Activated T-cell treated with anti-CD3 and anti-CD28 coated beads, Interleukin-2, amount 50 U/mL, for 72 hours (primary cell): Measurements from ENCODE around the gene MET. TPM values are rescaled to one million over a fixed set of nuclear protein-coding genes. Genes with fewer than 3 reads are reported as not detected.
A peak's percentile ranks its signal among the peaks of the same experiment; 100 is the strongest.

ENCODE experiments used
- ATAC-seq, 2 donors: fragments of 150-1000 bp; cut with Tn5 transposase; replicated peaks in 1 of 2; 2 replicates each; pipeline ENCODE4 v1.10.0; 2021; ENCODE audit warnings: moderate library complexity in 2 of 2, mild to moderate bottlenecking in 1 of 2
- DNase-seq, 2 donors: peaks; one replicate each; pipeline ENCODE4 v3.0.0; 2021 to 2022; ENCODE audit warnings: mixed read lengths in 1 of 2
- H3K27ac Mint-ChIP-seq: one replicate; pipeline ENCODE4 v1.8.0; 2022; ENCODE audit warnings: mild to moderate bottlenecking, moderate library complexity, mixed read lengths
- H3K27me3 Mint-ChIP-seq: one replicate; pipeline ENCODE4 v1.8.0; 2022; ENCODE audit warnings: low read depth, mixed read lengths
- H3K36me3 Mint-ChIP-seq, 2 donors: one replicate each; pipeline ENCODE4 v1.8.0; 2022; ENCODE audit warnings: mixed read lengths in 2 of 2, mild to moderate bottlenecking in 1 of 2; ENCODE audit not compliant: insufficient read depth in 2 of 2
- H3K4me1 Mint-ChIP-seq: one replicate; pipeline ENCODE4 v1.8.0; 2022; ENCODE audit warnings: low read depth, mixed read lengths
- H3K4me3 Mint-ChIP-seq, 2 donors: one replicate each; pipeline ENCODE4 v1.8.0; 2022; ENCODE audit warnings: mild to moderate bottlenecking in 2 of 2, mixed read lengths in 2 of 2, moderate library complexity in 2 of 2
- H3K9me3 Mint-ChIP-seq, 2 donors: one replicate each; pipeline ENCODE4 v1.8.0; 2022; ENCODE audit warnings: mixed read lengths in 2 of 2
- total RNA-seq, 2 donors: library from RNA; stranded (reverse); gene quantifications; one replicate each; pipeline ENCODE4 v1.2.3, GENCODE V29; 2022

The MET gene
- total RNA-seq, 2 donors from 2014 or later = 2.4 TPM

- H3K4me1 Mint-ChIP-seq = no peaks in the 10 kb centered on the region
- peaks cover 20% of the 10 kb centered on the region for H3K27me3 Mint-ChIP-seq
- H3K27ac Mint-ChIP-seq = no peak overlapping the region
- ATAC-seq = no peak
- H3K9me3 Mint-ChIP-seq = no peaks in the 10 kb centered on the region
- H3K36me3 Mint-ChIP-seq = no peaks in the 10 kb centered on the region
- H3K4me3 Mint-ChIP-seq = no peak overlapping the region
- DNase-seq = no peak
These were observed 94.9 kb downstream of the MET start for GRCh38 chr7:116766881-116767280.

GRCh38 chr7:116769546-116769945 is 97.5 kb downstream of the MET start:
- H3K36me3 Mint-ChIP-seq = no peaks in the 10 kb centered on the region
- no peak overlapping the region for H3K27ac Mint-ChIP-seq
- no peaks in the 10 kb centered on the region for H3K4me1 Mint-ChIP-seq
- no peak overlapping the region for H3K4me3 Mint-ChIP-seq
- DNase-seq (no peak), ATAC-seq (no peak)
- no peaks in the 10 kb centered on the region for H3K9me3 Mint-ChIP-seq
- H3K27me3 Mint-ChIP-seq = peaks cover 30% of the 10 kb centered on the region

DNA sequence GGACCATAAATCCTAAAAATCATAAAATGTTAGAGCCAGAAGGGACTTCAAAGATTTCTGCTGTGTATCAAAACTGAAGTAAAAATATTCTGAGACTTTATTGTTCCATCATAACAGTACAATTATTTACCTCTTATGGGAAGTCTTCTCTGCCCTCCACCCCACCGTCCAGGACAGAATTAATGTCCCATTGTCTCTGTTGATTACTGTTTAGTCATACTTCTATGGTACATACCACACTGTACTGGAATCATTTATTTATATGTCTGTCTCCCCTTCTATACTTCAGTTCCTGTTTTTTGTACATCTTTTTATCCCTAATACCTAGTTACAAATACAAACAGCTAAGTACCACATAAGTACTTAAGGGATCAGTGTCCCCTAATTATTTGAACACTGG is 98.9 kb downstream of the MET start:
- ATAC-seq (no peak), DNase-seq (no peak)
- Mint-ChIP-seq H3K36me3 (no peaks in the 10 kb centered on the region), H3K4me3 (no peak overlapping the region), H3K27me3 (peaks cover 35% of the 10 kb centered on the region), H3K4me1 (no peaks in the 10 kb centered on the region), H3K9me3 (no peaks in the 10 kb centered on the region), H3K27ac (no peak overlapping the region)

DNA sequence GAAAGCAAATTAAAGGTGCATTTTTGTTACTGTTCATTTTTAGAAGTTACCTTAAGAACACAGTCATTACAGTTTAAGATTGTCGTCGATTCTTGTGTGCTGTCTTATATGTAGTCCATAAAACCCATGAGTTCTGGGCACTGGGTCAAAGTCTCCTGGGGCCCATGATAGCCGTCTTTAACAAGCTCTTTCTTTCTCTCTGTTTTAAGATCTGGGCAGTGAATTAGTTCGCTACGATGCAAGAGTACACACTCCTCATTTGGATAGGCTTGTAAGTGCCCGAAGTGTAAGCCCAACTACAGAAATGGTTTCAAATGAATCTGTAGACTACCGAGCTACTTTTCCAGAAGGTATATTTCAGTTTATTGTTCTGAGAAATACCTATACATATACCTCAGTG is 99.6 kb downstream of the MET start:
- DNase-seq (no peak), ATAC-seq (no peak)
- H3K9me3 Mint-ChIP-seq = no peaks in the 10 kb centered on the region
- H3K4me3 Mint-ChIP-seq = no peak overlapping the region
- no peak overlapping the region for H3K27ac Mint-ChIP-seq
- no peaks in the 10 kb centered on the region for H3K36me3 Mint-ChIP-seq
- H3K4me1 Mint-ChIP-seq = no peaks in the 10 kb centered on the region
- peaks cover 35% of the 10 kb centered on the region for H3K27me3 Mint-ChIP-seq

- Mint-ChIP-seq H3K36me3 (no peaks in the 10 kb centered on the region), H3K4me3 (no peak overlapping the region), H3K27me3 (peaks cover 35% of the 10 kb centered on the region), H3K27ac (no peak overlapping the region), H3K9me3 (no peaks in the 10 kb centered on the region), H3K4me1 (no peaks in the 10 kb centered on the region)
- DNase-seq (no peak), ATAC-seq (no peak)
These were observed 100.4 kb downstream of the MET start for GRCh38 chr7:116772423-116772863.

- ATAC-seq = no peak
- Mint-ChIP-seq H3K27me3 (peaks cover 35% of the 10 kb centered on the region), H3K27ac (no peak overlapping the region), H3K4me1 (no peaks in the 10 kb centered on the region), H3K4me3 (no peak overlapping the region), H3K36me3 (no peaks in the 10 kb centered on the region), H3K9me3 (no peaks in the 10 kb centered on the region)
- no peak for DNase-seq
These were observed 101.1 kb downstream of the MET start for GRCh38 chr7:116772926-116773749.

DNA sequence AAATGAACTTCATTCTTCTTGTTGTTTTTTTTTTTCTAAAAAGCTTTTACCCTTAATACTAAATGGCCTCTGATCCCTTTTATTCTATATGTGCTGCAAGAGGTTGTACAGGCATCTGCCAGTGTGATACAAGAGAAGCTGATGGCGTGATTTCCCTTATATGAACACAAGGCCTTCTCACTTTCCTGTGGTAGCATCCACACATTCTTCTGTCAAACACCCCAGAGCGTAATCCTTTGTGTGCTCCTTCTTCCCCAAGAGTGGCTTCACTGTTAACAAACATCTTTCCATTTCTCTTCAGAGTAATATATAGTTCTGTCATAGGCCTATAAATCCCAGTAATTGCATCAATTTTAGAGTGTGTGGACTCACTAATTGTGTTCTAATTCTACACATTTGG is 104.0 kb downstream of the MET start:
- no peaks in the 10 kb centered on the region for H3K36me3 Mint-ChIP-seq
- H3K27ac Mint-ChIP-seq = no peak overlapping the region
- DNase-seq (no peak), ATAC-seq (no peak)
- H3K4me3 Mint-ChIP-seq = no peak overlapping the region
- H3K27me3 Mint-ChIP-seq = peaks cover 23% of the 10 kb centered on the region
- peaks cover 3% of the 10 kb centered on the region for H3K4me1 Mint-ChIP-seq
- no peaks in the 10 kb centered on the region for H3K9me3 Mint-ChIP-seq

DNA sequence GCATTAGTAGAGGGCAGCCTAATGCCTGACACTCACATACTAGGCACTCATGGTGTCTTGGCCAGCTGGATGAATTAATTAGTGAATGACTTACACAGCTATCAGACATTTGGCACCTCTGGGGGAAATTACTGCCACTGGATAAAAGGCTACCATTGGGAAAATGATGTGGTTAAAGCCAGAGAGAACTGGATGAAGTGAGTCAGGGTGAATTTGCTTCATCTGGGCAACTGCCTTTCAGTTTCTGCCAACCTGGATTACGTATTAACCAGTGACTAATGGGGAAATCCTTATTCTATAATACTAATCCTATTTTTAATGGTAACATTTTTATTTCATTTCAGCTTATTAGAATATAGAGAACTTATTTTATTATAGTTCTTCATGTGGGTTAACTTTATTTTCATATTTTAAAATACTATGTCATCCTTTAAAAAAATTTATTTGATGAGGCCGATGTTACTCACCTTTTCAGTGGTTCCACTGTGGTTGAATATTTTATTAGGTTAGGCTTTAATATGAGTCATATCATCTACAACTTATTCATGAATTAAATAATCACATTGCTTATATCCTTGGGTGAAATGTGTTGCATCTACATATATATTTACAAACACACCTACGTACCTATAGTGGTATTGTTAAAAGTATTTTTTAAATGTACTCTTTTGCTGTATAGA is 104.8 kb downstream of the MET start:
- H3K27me3 Mint-ChIP-seq = peaks cover 23% of the 10 kb centered on the region
- H3K4me3 Mint-ChIP-seq = no peak overlapping the region
- H3K9me3 Mint-ChIP-seq = no peaks in the 10 kb centered on the region

GRCh38 chr7:116777651-116778281 is 105.8 kb downstream of the MET start:
- Mint-ChIP-seq H3K4me1 (peaks cover 6% of the 10 kb centered on the region), H3K4me3 (no peak overlapping the region), H3K9me3 (no peaks in the 10 kb centered on the region), H3K27ac (no peak overlapping the region), H3K27me3 (peaks cover 19% of the 10 kb centered on the region), H3K36me3 (no peaks in the 10 kb centered on the region)
- ATAC-seq = no peak
- no peak for DNase-seq

More for the DNA sequence above, 104.8 kb downstream of the MET start:
- H3K36me3 Mint-ChIP-seq = no peaks in the 10 kb centered on the region
- peak; percentile 32 to 54 for ATAC-seq
- DNase-seq = no peak
- no peak overlapping the region for H3K27ac Mint-ChIP-seq
- H3K4me1 Mint-ChIP-seq = peaks cover 6% of the 10 kb centered on the region

GRCh38 chr7:116779216-116779615 is 107.2 kb downstream of the MET start:
- Mint-ChIP-seq H3K4me3 (no peak overlapping the region), H3K36me3 (no peaks in the 10 kb centered on the region), H3K4me1 (peaks cover 6% of the 10 kb centered on the region), H3K27ac (no peak overlapping the region), H3K27me3 (peaks cover 6% of the 10 kb centered on the region), H3K9me3 (no peaks in the 10 kb centered on the region)
- no peak for ATAC-seq
- no peak for DNase-seq

- no peak for DNase-seq
- no peak overlapping the region for H3K27ac Mint-ChIP-seq
- no peak overlapping the region for H3K4me3 Mint-ChIP-seq
- H3K36me3 Mint-ChIP-seq = no peaks in the 10 kb centered on the region
- no peaks in the 10 kb centered on the region for H3K9me3 Mint-ChIP-seq
- peaks cover 6% of the 10 kb centered on the region for H3K4me1 Mint-ChIP-seq
- ATAC-seq = no peak
- peaks cover 1% of the 10 kb centered on the region for H3K27me3 Mint-ChIP-seq
These were observed 107.9 kb downstream of the MET start for GRCh38 chr7:116779931-116780330.

- Mint-ChIP-seq H3K4me1 (peaks cover 6% of the 10 kb centered on the region), H3K9me3 (no peaks in the 10 kb centered on the region), H3K27ac (no peak overlapping the region), H3K27me3 (no peaks in the 10 kb centered on the region), H3K4me3 (no peak overlapping the region), H3K36me3 (no peaks in the 10 kb centered on the region)
- DNase-seq (no peak), ATAC-seq (peak; percentile 51 to 58)
These were observed 108.5 kb downstream of the MET start for GRCh38 chr7:116780521-116780920.

- H3K36me3 Mint-ChIP-seq = no peaks in the 10 kb centered on the region
- peaks cover 6% of the 10 kb centered on the region for H3K4me1 Mint-ChIP-seq
- H3K27me3 Mint-ChIP-seq = no peaks in the 10 kb centered on the region
- ATAC-seq (peak in 1 of 2 donors; percentile 36), DNase-seq (no peak)
- H3K4me3 Mint-ChIP-seq = no peak overlapping the region
- H3K9me3 Mint-ChIP-seq = no peaks in the 10 kb centered on the region
- H3K27ac Mint-ChIP-seq = no peak overlapping the region
These were observed 109.0 kb downstream of the MET start for GRCh38 chr7:116780966-116781365.
